H9 (cell line): ENCODE results near the gene MTCL1. TPM values are rescaled to one million over a fixed set of nuclear protein-coding genes. Genes with fewer than 3 reads are reported as not detected.

Source experiments
- DNase-seq: peaks from one replicate; pipeline ENCODE4 v3.0.0-alpha.2; 2017
- H2AFZ ChIP-seq: one replicate; pipeline ENCODE4 v1.6.1; 2013; ENCODE audit warnings: mild to moderate bottlenecking, low read length, control low read depth, moderate library complexity
- H2AK5ac ChIP-seq: 2 replicates; pipeline ENCODE4 v1.6.1; 2013; ENCODE audit warnings: low read length, control low read depth, mixed read lengths; ENCODE audit not compliant: insufficient read length
- H2BK120ac ChIP-seq: one replicate; pipeline ENCODE4 v1.6.1; 2013; ENCODE audit warnings: low read depth, mild to moderate bottlenecking, low read length, control low read depth, inconsistent platforms; ENCODE audit not compliant: poor library complexity, severe bottlenecking
- H2BK12ac ChIP-seq: 2 replicates; pipeline ENCODE4 v1.6.1; 2013; ENCODE audit warnings: low read length, control low read depth, mixed read lengths, low read depth; ENCODE audit not compliant: insufficient read length
- H2BK15ac ChIP-seq: 2 replicates; pipeline ENCODE4 v1.6.1; 2013; ENCODE audit warnings: low read depth, low read length, control low read depth
- H2BK20ac ChIP-seq: one replicate; pipeline ENCODE4 v1.6.1; 2013; ENCODE audit warnings: low read depth, mild to moderate bottlenecking, low read length, control low read depth, inconsistent platforms; ENCODE audit not compliant: poor library complexity, severe bottlenecking
- H2BK5ac ChIP-seq: 2 replicates; pipeline ENCODE4 v1.6.1; 2013; ENCODE audit warnings: low read length, control low read depth, mixed read lengths; ENCODE audit not compliant: insufficient read length
- H3K14ac ChIP-seq: 2 replicates; pipeline ENCODE4 v1.6.1; 2013; ENCODE audit warnings: low read length, control low read depth; ENCODE audit not compliant: insufficient read depth
- H3K18ac ChIP-seq: 2 replicates; pipeline ENCODE4 v1.6.1; 2013; ENCODE audit warnings: low read depth, mild to moderate bottlenecking, mixed read lengths, low read length, control low read depth; ENCODE audit not compliant: insufficient read length
- H3K23ac ChIP-seq: 2 replicates; pipeline ENCODE4 v1.6.1; 2013; ENCODE audit warnings: low read length, control low read depth, mixed read lengths, low read depth; ENCODE audit not compliant: insufficient read length
- H3K23me2 ChIP-seq: 2 replicates; pipeline ENCODE4 v1.6.1; 2013; ENCODE audit warnings: low read depth, mild to moderate bottlenecking, mixed read lengths, low read length, control low read depth; ENCODE audit not compliant: insufficient read length, poor library complexity, severe bottlenecking
- H3K27ac ChIP-seq: 2 replicates; pipeline ENCODE4 v1.5.1; 2013; ENCODE audit warnings: low read length, control low read depth, mixed read lengths, low read depth; ENCODE audit not compliant: insufficient read length
- H3K27me3 ChIP-seq: 2 replicates; pipeline ENCODE4 v1.6.1; 2013; ENCODE audit warnings: low read length, control low read depth, inconsistent platforms; ENCODE audit not compliant: insufficient read depth
- H3K4ac ChIP-seq: 2 replicates; pipeline ENCODE4 v1.6.1; 2013; ENCODE audit warnings: low read depth, mild to moderate bottlenecking, control low read depth, inconsistent platforms, low read length, moderate library complexity
- H3K4me1 ChIP-seq: 2 replicates; pipeline ENCODE4 v1.6.1; 2013; ENCODE audit warnings: low read length, control low read depth, inconsistent platforms; ENCODE audit not compliant: insufficient read depth
- H3K4me2 ChIP-seq: 2 replicates; pipeline ENCODE4 v1.6.1; 2013; ENCODE audit warnings: low read length, control low read depth, mixed read lengths; ENCODE audit not compliant: insufficient read length, insufficient read depth
- H3K56ac ChIP-seq: 2 replicates; pipeline ENCODE4 v1.6.1; 2013; ENCODE audit warnings: low read depth, mild to moderate bottlenecking, mixed read lengths, low read length, control low read depth; ENCODE audit not compliant: insufficient read length
- H3K79me1 ChIP-seq: 2 replicates; pipeline ENCODE4 v1.6.1; 2013; ENCODE audit warnings: low read depth, mild to moderate bottlenecking, moderate library complexity, low read length, control low read depth, inconsistent platforms; ENCODE audit not compliant: insufficient read depth, poor library complexity, severe bottlenecking
- H3K79me2 ChIP-seq: 2 replicates; pipeline ENCODE4 v1.6.1; 2013; ENCODE audit warnings: low read length, control low read depth, inconsistent platforms; ENCODE audit not compliant: insufficient read depth
- H3K9ac ChIP-seq: 2 replicates; pipeline ENCODE4 v1.6.1; 2013; ENCODE audit warnings: low read length, control low read depth, mixed read lengths; ENCODE audit not compliant: insufficient read length; ENCODE audit errors: extremely low read depth
- H3K9me3 ChIP-seq: one replicate; pipeline ENCODE4 v1.6.1; 2013; ENCODE audit warnings: low read depth, low read length, inconsistent platforms; ENCODE audit not compliant: control insufficient read depth
- H3T11ph ChIP-seq: one replicate; pipeline ENCODE4 v1.6.1; 2013; ENCODE audit warnings: mild to moderate bottlenecking, low read length, control low read depth, inconsistent platforms
- H4K20me1 ChIP-seq: one replicate; pipeline ENCODE4 v1.6.1; 2013; ENCODE audit not compliant: control insufficient read depth, insufficient read length, insufficient read depth
- H4K5ac ChIP-seq: 2 replicates; pipeline ENCODE4 v1.6.1; 2013; ENCODE audit warnings: low read depth, mild to moderate bottlenecking, mixed read lengths, low read length, control low read depth; ENCODE audit not compliant: insufficient read length
- H4K8ac ChIP-seq: replicated peaks from 2 replicates; pipeline ENCODE4 v1.6.1; 2013; ENCODE audit warnings: low read length, control low read depth, mixed read lengths, low read depth; ENCODE audit not compliant: insufficient read length
- H4K91ac ChIP-seq: 2 replicates; pipeline ENCODE4 v1.6.1; 2013; ENCODE audit warnings: low read depth, mild to moderate bottlenecking, moderate library complexity, mixed read lengths, low read length, control low read depth; ENCODE audit not compliant: insufficient read length
- H3K27ac Mint-ChIP-seq, 3 experiments: 2 replicates in 2 of 3; 3 replicates in 1 of 3; pipeline ENCODE4 v1.8.0; 2020 to 2021; ENCODE audit warnings: mixed read lengths in 3 of 3, mild to moderate bottlenecking in 1 of 3, moderate library complexity in 1 of 3
- H3K27me3 Mint-ChIP-seq: 2 replicates; pipeline ENCODE4 v1.8.0; 2021; ENCODE audit warnings: low read depth, mild to moderate bottlenecking, moderate library complexity, mixed read lengths
- H3K36me3 Mint-ChIP-seq, 3 experiments: 2 replicates in 2 of 3; 3 replicates in 1 of 3; pipeline ENCODE4 v1.8.0; 2020 to 2021; ENCODE audit warnings: low read depth in 3 of 3, mixed read lengths in 3 of 3; ENCODE audit not compliant: insufficient read depth in 1 of 3
- H3K4me1 Mint-ChIP-seq, 2 experiments: 2 replicates each; pipeline ENCODE4 v1.8.0; 2020; ENCODE audit warnings: mixed read lengths in 2 of 2
- H3K4me3 Mint-ChIP-seq, 2 experiments: 2 replicates in 1 of 2; 3 replicates in 1 of 2; pipeline ENCODE4 v1.8.0; 2020 to 2021; ENCODE audit warnings: mild to moderate bottlenecking in 2 of 2, mixed read lengths in 2 of 2, moderate library complexity in 1 of 2
- H3K9me3 Mint-ChIP-seq, 2 experiments: 2 replicates in 1 of 2; 3 replicates in 1 of 2; pipeline ENCODE4 v1.8.0; 2020; ENCODE audit warnings: mild to moderate bottlenecking in 2 of 2, mixed read lengths in 2 of 2, moderate library complexity in 1 of 2
- CTCF ChIP-seq: fragments of 200-600 bp; sonication (generic); conservative IDR thresholded peaks from 3 replicates; pipeline ENCODE4 v1.8.0; 2021; ENCODE audit warnings: antibody characterized with exemption, mild to moderate bottlenecking
- WGBS: extraction: QIAGEN DNeasy Blood & Tissue Kit; methylation state at CpG from one replicate; pipeline ENCODE4 v1.1.7; 2013; ENCODE audit warnings: missing lambda C conversion rate, low lambda C conversion rate, mixed read lengths; ENCODE audit not compliant: insufficient read length; ENCODE audit errors: extremely low coverage; 5-methylcytosine and 5-hydroxymethylcytosine counted together
- total RNA-seq: library from RNA; stranded (reverse); gene quantifications from 2 replicates; pipeline ENCODE4 v1.2.1, GENCODE V29; 2021

Gene MTCL1
- total RNA-seq, 1 experiment from 2014 or later = 50.7 TPM

- H3K27ac ChIP-seq = no peak overlapping the region
These were observed 3.7 kb upstream of the MTCL1 start for GRCh38 chr18:8701546-8702118.

More at GRCh38 chr18:8701546-8702118, 3.7 kb upstream of the MTCL1 start:
- H2BK5ac ChIP-seq = no peak overlapping the region
- H2BK120ac ChIP-seq = no peak overlapping the region
- no peak for DNase-seq
- H3K9me3 Mint-ChIP-seq = no peaks in the 10 kb centered on the region; a peak in 1 of 5 replicates
- H2BK20ac ChIP-seq = no peak overlapping the region
- no peak overlapping the region for H4K91ac ChIP-seq
- H3K14ac ChIP-seq = no peak overlapping the region
- H4K5ac ChIP-seq = no peak overlapping the region
- no peak for TF ChIP-seq CTCF
- H3K23me2 ChIP-seq = peaks cover 9% of the 10 kb centered on the region
- H3K4me3 Mint-ChIP-seq = no peak overlapping the region
- H3K9me3 ChIP-seq = no peaks in the 10 kb centered on the region
- no peaks in the 10 kb centered on the region; the same call in 1 of the 2 replicates for H3K27me3 ChIP-seq
- no peaks in the 10 kb centered on the region; the same call in 1 of the 2 replicates for H3K4me1 ChIP-seq
- peaks cover 18% of the 10 kb centered on the region for H3K27me3 Mint-ChIP-seq
- H2BK15ac ChIP-seq = no peak overlapping the region
- H3K4me1 Mint-ChIP-seq = peaks cover 23 to 24% of the 10 kb centered on the region in 2 experiments
- no peak overlapping the region for H2AK5ac ChIP-seq
- no peaks in the 10 kb centered on the region for H3K79me2 ChIP-seq
- H3K56ac ChIP-seq = no peak overlapping the region
- no peaks in the 10 kb centered on the region for H4K20me1 ChIP-seq
- H3K18ac ChIP-seq = no peak overlapping the region
- no peaks in the 10 kb centered on the region; a peak in 2 of 7 replicates for H3K36me3 Mint-ChIP-seq
- no peak overlapping the region for H3K27ac Mint-ChIP-seq
- H3T11ph ChIP-seq = no peak overlapping the region
- no peak overlapping the region for H3K4ac ChIP-seq
- H2AFZ ChIP-seq = no peak overlapping the region
- no peaks in the 10 kb centered on the region for H3K79me1 ChIP-seq
- H4K8ac ChIP-seq = no peak overlapping the region
- no CpG with 5 or more reads among the region's 9 CpGs for WGBS
- H3K9ac ChIP-seq = no peak overlapping the region
- no peak overlapping the region for H3K4me2 ChIP-seq
- H2BK12ac ChIP-seq = no peak overlapping the region
- H3K23ac ChIP-seq = no peak overlapping the region
